HepG2 (cell line): ENCODE measurements around the gene MNAT1. TPM values are rescaled to one million over a fixed set of nuclear protein-coding genes. Genes with fewer than 3 reads are reported as not detected.
A peak's percentile ranks its signal among the peaks of the same experiment; 100 is the strongest.

Source experiments
- ATF4 ChIP-seq, 2 experiments: fragments of 450-650 bp in 1 of 2; sonication (generic) in 1 of 2; formaldehyde crosslinking; IDR thresholded peaks; 2 replicates each; pipeline versions ENCODE4 v1.5.0 to v1.8.0; 2020 to 2022; ENCODE audit warnings: mild to moderate bottlenecking in 1 of 2, missing genetic modification reagents in 1 of 2
- BCLAF1 ChIP-seq: fragments of 450-650 bp; IDR thresholded peaks from 2 replicates; pipeline ENCODE4 v1.6.1; 2017; ENCODE audit warnings: mild to moderate bottlenecking
- CBFB ChIP-seq: sonication (generic); formaldehyde crosslinking; IDR thresholded peaks from 2 replicates; pipeline ENCODE4 v1.4.0; 2020; ENCODE audit warnings: missing genetic modification reagents
- CEBPG ChIP-seq: IDR thresholded peaks from 2 replicates; pipeline ENCODE4 v1.6.1; 2016
- CHCHD3 ChIP-seq: sonication (generic); formaldehyde crosslinking; IDR thresholded peaks from 2 replicates; pipeline ENCODE4 v1.8.0; 2022; ENCODE audit warnings: mild to moderate bottlenecking, missing genetic modification reagents, moderate library complexity
- FIP1L1 ChIP-seq: fragments of 200-400 bp; formaldehyde crosslinking; IDR thresholded peaks from 2 replicates; pipeline ENCODE4 v1.6.1; 2018; ENCODE audit warnings: low read depth, mild to moderate bottlenecking, low read length, moderate library complexity, borderline replicate concordance; ENCODE audit not compliant: insufficient read depth
- GZF1 ChIP-seq: sonication (generic); formaldehyde crosslinking; IDR thresholded peaks from 2 replicates; pipeline ENCODE4 v1.5.1; 2020; ENCODE audit warnings: mild to moderate bottlenecking, missing genetic modification reagents
- HMGXB3 ChIP-seq: sonication (generic); formaldehyde crosslinking; IDR thresholded peaks from 2 replicates; pipeline ENCODE4 v1.4.0; 2020; ENCODE audit warnings: missing genetic modification reagents, borderline replicate concordance
- RNF2 ChIP-seq: fragments of 450-650 bp; conservative IDR thresholded peaks from 2 replicates; pipeline ENCODE4 v1.6.1; 2016; ENCODE audit warnings: low read depth
- SATB2 ChIP-seq: sonication (generic); formaldehyde crosslinking; IDR thresholded peaks from 2 replicates; pipeline ENCODE4 v1.5.0; 2020; ENCODE audit warnings: missing genetic modification reagents
- ZHX2 ChIP-seq, 2 experiments: sonication (generic) in 1 of 2; formaldehyde crosslinking in 1 of 2; IDR thresholded peaks; 2 replicates each; pipeline versions ENCODE4 v1.6.1 to v1.9.0; 2014 to 2022; ENCODE audit warnings: antibody characterized with exemption in 1 of 2, borderline replicate concordance in 1 of 2, inconsistent platforms in 1 of 2, low read depth in 1 of 2, missing genetic modification reagents in 1 of 2
- ZNF546 ChIP-seq: sonication (generic); formaldehyde crosslinking; conservative IDR thresholded peaks from 2 replicates; pipeline ENCODE4 v1.8.1; 2023; ENCODE audit warnings: mild to moderate bottlenecking, missing genetic modification reagents
- ZNF577 ChIP-seq: sonication (generic); formaldehyde crosslinking; IDR thresholded peaks from 2 replicates; pipeline ENCODE4 v1.4.0; 2020; ENCODE audit warnings: mild to moderate bottlenecking, low read depth, missing genetic modification reagents, borderline replicate concordance
- ZNF614 ChIP-seq: IDR thresholded peaks from 2 replicates; pipeline ENCODE4 v1.6.1; 2018; ENCODE audit warnings: missing biosample characterization, missing genetic modification reagents, inconsistent platforms, borderline replicate concordance
- polyA plus RNA-seq, 8 experiments: library from polyadenylated mRNA; depleted of rRNA in 3 of 8; stranded (reverse) in 7 of 8; unstranded in 1 of 8; fragments of >200 nt; fragmentation: Illumina TruSeq in 4 of 8; extraction: Trizol in 4 of 8; gene quantifications; 2 replicates each; pipeline versions ENCODE4 v1.2.1 to v1.2.3, GENCODE V29; 2011 to 2016; ENCODE audit warnings: low read depth in 4 of 8, missing spikeins in 1 of 8, mixed read lengths in 1 of 8; ENCODE audit not compliant: insufficient read depth in 1 of 8
- total RNA-seq, 5 experiments: library from RNA; depleted of rRNA; stranded (reverse); fragments of >200 nt; fragmentation: Illumina TruSeq; extraction: Trizol; gene quantifications; 2 replicates each; pipeline ENCODE4 v1.2.3, GENCODE V29; 2016; ENCODE audit warnings: low read depth in 1 of 5

The MNAT1 gene
- total and polyA plus RNA-seq, 2 of the 13 experiments (the other 11 are each of a cell fraction or from before 2014, with no cell fraction given) = 49.2 to 94.8 TPM

- TF ChIP-seq ZHX2 (IDR thresholded peaks at IDR 0.05; ENCODE audit: low read depth) (no peak), ZHX2 (CRISPR knock-in tag; IDR thresholded peaks at IDR 0.05; ENCODE audit: borderline replicate concordance) (no peak), GZF1 (CRISPR knock-in tag) (no peak), SATB2 (CRISPR knock-in tag) (no peak), ZNF577 (CRISPR knock-in tag) (no peak), FIP1L1 (no peak), HMGXB3 (CRISPR knock-in tag) (no peak), BCLAF1 (no peak), ZNF546 (CRISPR knock-in tag) (no peak), RNF2 (no peak), CBFB (CRISPR knock-in tag) (no peak), CHCHD3 (no peak), ATF4 (CRISPR knock-in tag; IDR thresholded peaks at IDR 0.05) (no peak), ZNF614 (CRISPR knock-in tag) (no peak), CEBPG (CRISPR knock-in tag) (peak; percentile 65)
These were observed 85.0 kb downstream of the MNAT1 start (continued) for GRCh38 chr14:60819575-60819974.
